Panc1 (cell line): Measurements from ENCODE around the gene CACNA1C. TPM values are rescaled to one million over a fixed set of nuclear protein-coding genes. Genes with fewer than 3 reads are reported as not detected.

ENCODE experiments used
- ATAC-seq: fragments of 200-7000 bp; cut with Tn5 transposase; 2 replicates; pipeline ENCODE4 v1.9.1; 2020; ENCODE audit warnings: mild to moderate bottlenecking, moderate library complexity
- BruUV-seq: library from RNA; stranded (reverse); fragments of 400-500 nt; replicated peaks from 2 replicates; lab custom pipeline; 2021; lab: Mats Ljungman, UMichigan
- CTCF ChIA-PET: fragments of 300-600 bp; sonication (Branson Sonifier 250); formaldehyde crosslinking; loops from one replicate; lab custom pipeline; 2022; ENCODE audit warnings: antibody characterized with exemption; lab: Charles Lee
- POLR2A ChIA-PET: fragments of 300-600 bp; sonication (Branson Sonifier 250); formaldehyde crosslinking; loops from one replicate; lab custom pipeline; 2022; ENCODE audit warnings: antibody characterized with exemption; lab: Charles Lee
- DNase-seq: peaks from one replicate; pipeline ENCODE4 v3.0.0-alpha.2; 2010; ENCODE audit warnings: low read depth, low spot score
- H3K27ac ChIP-seq: 2 replicates; pipeline ENCODE4 v1.5.1; 2011; ENCODE audit warnings: mild to moderate bottlenecking, low read length, inconsistent platforms
- H3K27me3 ChIP-seq: fragments of 200-500 bp; sonication (Bioruptor generic); 2 replicates; pipeline ENCODE4 v1.6.0; 2014; ENCODE audit warnings: low read length, inconsistent platforms; ENCODE audit not compliant: control insufficient read depth, insufficient read depth
- H3K36me3 ChIP-seq: fragments of 200-500 bp; sonication (Bioruptor generic); 2 replicates; pipeline ENCODE4 v1.5.1; 2014; ENCODE audit warnings: inconsistent platforms, mild to moderate bottlenecking, low read length, moderate library complexity; ENCODE audit not compliant: control insufficient read depth, insufficient read depth
- H3K4me1 ChIP-seq: 2 replicates; pipeline ENCODE4 v1.5.1; 2011; ENCODE audit warnings: inconsistent platforms, mild to moderate bottlenecking, low read length, moderate library complexity; ENCODE audit not compliant: control insufficient read depth, insufficient read depth
- H3K4me3 ChIP-seq, 2 experiments: 2 replicates each; pipeline ENCODE4 v1.5.1; 2011 to 2012; ENCODE audit warnings: low read depth in 2 of 2, low read length in 2 of 2, mild to moderate bottlenecking in 2 of 2, inconsistent platforms in 1 of 2, moderate library complexity in 1 of 2
- H3K9me3 ChIP-seq: fragments of 200-500 bp; sonication (Bioruptor generic); 2 replicates; pipeline ENCODE4 v1.5.1; 2014; ENCODE audit warnings: low read depth, mild to moderate bottlenecking, inconsistent platforms, low read length, moderate library complexity; ENCODE audit not compliant: control insufficient read depth, insufficient read depth
- POLR2AphosphoS5 ChIP-seq: IDR thresholded peaks from 2 replicates; pipeline ENCODE4 v1.6.1; 2012; ENCODE audit warnings: mild to moderate bottlenecking, low read depth, low read length, moderate library complexity
- SIN3A ChIP-seq: IDR thresholded peaks from 2 replicates; pipeline ENCODE4 v1.6.1; 2012; ENCODE audit warnings: low read depth, mild to moderate bottlenecking, low read length, moderate library complexity, borderline replicate concordance; ENCODE audit not compliant: insufficient read depth
- TCF7L2 ChIP-seq: IDR thresholded peaks from 2 replicates; pipeline ENCODE4 v1.6.1; 2011; ENCODE audit warnings: mild to moderate bottlenecking, low read depth, low read length, inconsistent platforms
- in situ Hi-C: cut with HindIII; loops from 2 replicates; pipeline ENCODE4 v1.10.0; 2016; ENCODE audit warnings: low sequenced_read_pairs, low pct_unique_long_range_greater_than_20kb
- intact Hi-C: fragments of 100-400 bp; cut with micrococcal nuclease; formaldehyde crosslinking; loops from one replicate; pipeline ENCODE4 v1.10.0; 2022; ENCODE audit not compliant: unreplicated experiment
- total RNA-seq: library from RNA; stranded (reverse); gene quantifications from one replicate; pipeline ENCODE4 v1.2.1, GENCODE V29; 2021; ENCODE audit not compliant: unreplicated experiment
- TF ChIP-seq, protein P1 (sequence below): fragments of 450-650 bp; IDR thresholded peaks from 2 replicates; pipeline ENCODE4 v1.5.1; 2017; ENCODE audit warnings: mild to moderate bottlenecking
- TF ChIP-seq, protein P2 (sequence below), 2 experiments: IDR thresholded peaks; 2 replicates each; pipeline ENCODE4 v1.6.1; 2011 to 2012; ENCODE audit warnings: low read depth in 2 of 2, control low read depth in 1 of 2, low read length in 1 of 2, mild to moderate bottlenecking in 1 of 2, moderate library complexity in 1 of 2; ENCODE audit not compliant: insufficient read depth in 1 of 2

CACNA1C gene
- total RNA-seq, 1 experiment from 2014 or later: 0.03 TPM

DNA sequence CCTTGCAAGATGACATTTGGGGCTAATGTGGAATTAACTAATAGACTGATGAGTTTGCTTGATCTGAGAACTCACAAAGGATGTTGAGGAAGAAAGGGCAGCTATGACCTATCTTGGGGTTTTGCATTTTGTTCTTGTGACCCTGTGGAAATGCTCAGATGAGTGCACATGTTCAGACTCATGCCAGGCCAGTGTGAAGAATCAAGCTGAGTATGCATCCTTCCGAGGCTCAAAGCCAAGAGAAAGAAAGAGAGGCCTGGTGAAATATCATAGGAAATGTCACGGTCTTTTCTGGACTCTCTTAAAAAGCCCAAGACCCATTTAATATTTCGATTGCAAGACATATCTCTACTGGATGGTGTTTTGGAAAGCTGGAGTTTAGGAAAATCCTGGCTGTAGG lies 96.3 kb downstream of the CACNA1C start:
- intact Hi-C loops (no loop called here), in situ Hi-C loops (no loop called here)
- Histone ChIP-seq H3K27me3 (peaks cover 5% of the 10 kb centered on the region; the same call in 1 of the 2 replicates), H3K4me1 (no peaks in the 10 kb centered on the region), H3K9me3 (no peaks in the 10 kb centered on the region), H3K4me3 (no peak overlapping the region), H3K27ac (no peak overlapping the region), H3K36me3 (no peaks in the 10 kb centered on the region)
- no TSS peak for BruUV-seq
- TF ChIP-seq, protein P1, sequence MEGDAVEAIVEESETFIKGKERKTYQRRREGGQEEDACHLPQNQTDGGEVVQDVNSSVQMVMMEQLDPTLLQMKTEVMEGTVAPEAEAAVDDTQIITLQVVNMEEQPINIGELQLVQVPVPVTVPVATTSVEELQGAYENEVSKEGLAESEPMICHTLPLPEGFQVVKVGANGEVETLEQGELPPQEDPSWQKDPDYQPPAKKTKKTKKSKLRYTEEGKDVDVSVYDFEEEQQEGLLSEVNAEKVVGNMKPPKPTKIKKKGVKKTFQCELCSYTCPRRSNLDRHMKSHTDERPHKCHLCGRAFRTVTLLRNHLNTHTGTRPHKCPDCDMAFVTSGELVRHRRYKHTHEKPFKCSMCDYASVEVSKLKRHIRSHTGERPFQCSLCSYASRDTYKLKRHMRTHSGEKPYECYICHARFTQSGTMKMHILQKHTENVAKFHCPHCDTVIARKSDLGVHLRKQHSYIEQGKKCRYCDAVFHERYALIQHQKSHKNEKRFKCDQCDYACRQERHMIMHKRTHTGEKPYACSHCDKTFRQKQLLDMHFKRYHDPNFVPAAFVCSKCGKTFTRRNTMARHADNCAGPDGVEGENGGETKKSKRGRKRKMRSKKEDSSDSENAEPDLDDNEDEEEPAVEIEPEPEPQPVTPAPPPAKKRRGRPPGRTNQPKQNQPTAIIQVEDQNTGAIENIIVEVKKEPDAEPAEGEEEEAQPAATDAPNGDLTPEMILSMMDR: no peak
- TF ChIP-seq TCF7L2 (no peak), SIN3A (no peak), POLR2AphosphoS5 (no peak)
- TF ChIP-seq, protein P2, sequence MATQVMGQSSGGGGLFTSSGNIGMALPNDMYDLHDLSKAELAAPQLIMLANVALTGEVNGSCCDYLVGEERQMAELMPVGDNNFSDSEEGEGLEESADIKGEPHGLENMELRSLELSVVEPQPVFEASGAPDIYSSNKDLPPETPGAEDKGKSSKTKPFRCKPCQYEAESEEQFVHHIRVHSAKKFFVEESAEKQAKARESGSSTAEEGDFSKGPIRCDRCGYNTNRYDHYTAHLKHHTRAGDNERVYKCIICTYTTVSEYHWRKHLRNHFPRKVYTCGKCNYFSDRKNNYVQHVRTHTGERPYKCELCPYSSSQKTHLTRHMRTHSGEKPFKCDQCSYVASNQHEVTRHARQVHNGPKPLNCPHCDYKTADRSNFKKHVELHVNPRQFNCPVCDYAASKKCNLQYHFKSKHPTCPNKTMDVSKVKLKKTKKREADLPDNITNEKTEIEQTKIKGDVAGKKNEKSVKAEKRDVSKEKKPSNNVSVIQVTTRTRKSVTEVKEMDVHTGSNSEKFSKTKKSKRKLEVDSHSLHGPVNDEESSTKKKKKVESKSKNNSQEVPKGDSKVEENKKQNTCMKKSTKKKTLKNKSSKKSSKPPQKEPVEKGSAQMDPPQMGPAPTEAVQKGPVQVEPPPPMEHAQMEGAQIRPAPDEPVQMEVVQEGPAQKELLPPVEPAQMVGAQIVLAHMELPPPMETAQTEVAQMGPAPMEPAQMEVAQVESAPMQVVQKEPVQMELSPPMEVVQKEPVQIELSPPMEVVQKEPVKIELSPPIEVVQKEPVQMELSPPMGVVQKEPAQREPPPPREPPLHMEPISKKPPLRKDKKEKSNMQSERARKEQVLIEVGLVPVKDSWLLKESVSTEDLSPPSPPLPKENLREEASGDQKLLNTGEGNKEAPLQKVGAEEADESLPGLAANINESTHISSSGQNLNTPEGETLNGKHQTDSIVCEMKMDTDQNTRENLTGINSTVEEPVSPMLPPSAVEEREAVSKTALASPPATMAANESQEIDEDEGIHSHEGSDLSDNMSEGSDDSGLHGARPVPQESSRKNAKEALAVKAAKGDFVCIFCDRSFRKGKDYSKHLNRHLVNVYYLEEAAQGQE (IDR thresholded peaks at IDR 0.05; ENCODE audit: insufficient read depth in 1 of 2, low read depth in 2 of 2, low read length in 1 of 2): no peak
- ChIA-PET CTCF (no interaction called here), POLR2A (no interaction called here)
- ATAC-seq (no peak), DNase-seq (no peak)

DNA sequence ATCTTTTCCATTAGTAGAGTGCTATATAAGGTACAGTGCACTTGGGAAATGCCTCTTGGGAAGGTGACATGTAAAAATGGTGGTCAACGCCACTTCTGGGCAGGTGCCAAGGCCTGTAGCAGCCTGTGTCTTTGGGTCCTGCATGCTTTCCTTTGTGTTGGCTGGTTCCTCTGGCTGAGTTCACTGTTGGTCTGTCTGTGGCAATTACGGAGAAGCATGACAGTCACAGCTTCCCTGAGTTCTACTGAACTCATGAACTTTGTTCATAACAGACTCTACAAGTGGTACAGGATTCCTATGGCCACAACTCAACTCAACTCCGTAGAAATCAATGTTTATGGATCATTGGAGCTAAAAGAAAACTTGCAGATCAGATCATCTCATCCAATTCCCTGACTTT lies 98.0 kb downstream of the CACNA1C start:
- no peaks in the 10 kb centered on the region for H3K36me3 ChIP-seq
- no peak overlapping the region for H3K27ac ChIP-seq
- DNase-seq: no peak
- BruUV-seq: no TSS peak
- H3K9me3 ChIP-seq: no peaks in the 10 kb centered on the region
- ChIA-PET POLR2A (no interaction called here), CTCF (no interaction called here)
- intact Hi-C loops (no loop called here), in situ Hi-C loops (no loop called here)
- no peak for ATAC-seq
- no peaks in the 10 kb centered on the region for H3K4me1 ChIP-seq
- TF ChIP-seq TCF7L2 (no peak), SIN3A (no peak), POLR2AphosphoS5 (no peak)
- TF ChIP-seq, protein P2 (IDR thresholded peaks at IDR 0.05; ENCODE audit: insufficient read depth in 1 of 2, low read depth in 2 of 2, low read length in 1 of 2): no peak
- peaks cover 4% of the 10 kb centered on the region; the same call in 1 of the 2 replicates for H3K27me3 ChIP-seq
- H3K4me3 ChIP-seq: no peak overlapping the region
